ENCODE data around the gene SMIM24. TPM values are rescaled to one million over a fixed set of nuclear protein-coding genes. Genes with fewer than 3 reads are reported as not detected.
"Not testable (repeated sequence)": the region's sequence is repeated elsewhere in the genome, so short reads cannot be mapped to it uniquely, and the experiment has no call there.

The SMIM24 gene
- total RNA-seq, 1 experiment from 2014 or later = 1.9 TPM

DNA sequence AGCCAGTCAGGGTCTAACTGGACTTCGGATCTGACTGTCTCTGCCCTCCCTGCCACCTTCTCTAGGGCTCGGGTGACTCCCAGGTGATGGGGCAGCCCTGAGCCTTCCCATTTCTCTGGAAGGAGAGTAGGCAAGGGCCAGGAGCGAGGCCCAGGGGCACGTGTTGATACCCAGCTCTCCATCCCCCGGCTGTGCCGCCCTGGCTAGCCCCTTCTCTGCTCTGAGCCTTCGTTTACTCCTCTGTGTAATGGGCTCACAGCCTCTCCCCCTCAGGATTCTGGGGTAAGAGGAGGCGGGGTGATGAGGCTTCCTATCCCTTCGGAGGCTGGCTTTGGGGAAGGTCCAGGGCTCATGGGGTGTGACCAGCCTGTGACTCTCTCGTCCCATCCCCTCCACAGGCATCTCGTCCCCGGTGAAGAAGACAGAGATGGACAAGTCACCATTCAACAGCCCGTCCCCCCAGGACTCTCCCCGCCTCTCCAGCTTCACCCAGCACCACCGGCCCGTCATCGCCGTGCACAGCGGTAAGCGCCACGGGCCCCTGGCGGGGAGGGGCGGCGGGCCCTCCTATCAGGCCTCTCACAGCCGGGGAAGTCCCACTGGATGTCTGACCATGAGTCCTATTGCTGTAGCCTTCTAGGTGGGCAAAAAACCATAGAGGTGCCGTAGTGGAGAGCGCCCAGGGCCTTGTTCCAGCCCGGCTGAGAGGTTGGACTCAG lies 31.6 kb downstream of the SMIM24 start:
- no peak overlapping the region for H3K27ac Mint-ChIP-seq
- H3K56ac ChIP-seq (ENCODE audit: insufficient read length, low read depth, low read length) = no peak overlapping the region
- no peak overlapping the region for H3K14ac ChIP-seq (ENCODE audit: insufficient read depth, low read length)
- no peak overlapping the region for H2AFZ ChIP-seq (ENCODE audit: low read length)
- no peak overlapping the region for H2AK5ac ChIP-seq (ENCODE audit: insufficient read length, low read length)
- H2BK15ac ChIP-seq (ENCODE audit: low read depth, low read length) = no peak overlapping the region
- no peak for DNase-seq
- H4K20me1 ChIP-seq (ENCODE audit: control insufficient read depth, insufficient read depth, insufficient read length) = no peaks in the 10 kb centered on the region
- H2BK20ac ChIP-seq (ENCODE audit: low read depth, low read length, poor library complexity, severe bottlenecking) = no peak overlapping the region
- H3K4me2 ChIP-seq (ENCODE audit: insufficient read depth, insufficient read length, low read length) = no peak overlapping the region
- H3K79me2 ChIP-seq (ENCODE audit: insufficient read depth, low read length) = no peaks in the 10 kb centered on the region
- H3K27me3 Mint-ChIP-seq (ENCODE audit: low read depth) = no peaks in the 10 kb centered on the region; the same call in 1 of the 2 replicates
- no CpG with 5 or more reads among the region's 28 CpGs for WGBS (ENCODE audit: extremely low coverage, insufficient read length, low lambda C conversion rate)
- H3K27me3 ChIP-seq (ENCODE audit: insufficient read depth, low read length) = no peaks in the 10 kb centered on the region
- H3K4me3 Mint-ChIP-seq = no peak overlapping the region
- no peak overlapping the region for H3T11ph ChIP-seq (ENCODE audit: low read length)
- H3K27ac ChIP-seq (ENCODE audit: insufficient read length, low read depth, low read length) = no peak overlapping the region
- TF ChIP-seq, protein P1, sequence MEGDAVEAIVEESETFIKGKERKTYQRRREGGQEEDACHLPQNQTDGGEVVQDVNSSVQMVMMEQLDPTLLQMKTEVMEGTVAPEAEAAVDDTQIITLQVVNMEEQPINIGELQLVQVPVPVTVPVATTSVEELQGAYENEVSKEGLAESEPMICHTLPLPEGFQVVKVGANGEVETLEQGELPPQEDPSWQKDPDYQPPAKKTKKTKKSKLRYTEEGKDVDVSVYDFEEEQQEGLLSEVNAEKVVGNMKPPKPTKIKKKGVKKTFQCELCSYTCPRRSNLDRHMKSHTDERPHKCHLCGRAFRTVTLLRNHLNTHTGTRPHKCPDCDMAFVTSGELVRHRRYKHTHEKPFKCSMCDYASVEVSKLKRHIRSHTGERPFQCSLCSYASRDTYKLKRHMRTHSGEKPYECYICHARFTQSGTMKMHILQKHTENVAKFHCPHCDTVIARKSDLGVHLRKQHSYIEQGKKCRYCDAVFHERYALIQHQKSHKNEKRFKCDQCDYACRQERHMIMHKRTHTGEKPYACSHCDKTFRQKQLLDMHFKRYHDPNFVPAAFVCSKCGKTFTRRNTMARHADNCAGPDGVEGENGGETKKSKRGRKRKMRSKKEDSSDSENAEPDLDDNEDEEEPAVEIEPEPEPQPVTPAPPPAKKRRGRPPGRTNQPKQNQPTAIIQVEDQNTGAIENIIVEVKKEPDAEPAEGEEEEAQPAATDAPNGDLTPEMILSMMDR (conservative IDR thresholded peaks at IDR 0.05) = no peak
- no peak overlapping the region for H2BK120ac ChIP-seq (ENCODE audit: low read depth, low read length, poor library complexity, severe bottlenecking)
- H3K23ac ChIP-seq (ENCODE audit: insufficient read length, low read depth, low read length) = no peak overlapping the region
- no peaks in the 10 kb centered on the region for H3K23me2 ChIP-seq (ENCODE audit: insufficient read length, low read depth, low read length, poor library complexity, severe bottlenecking)
- no peak overlapping the region for H3K18ac ChIP-seq (ENCODE audit: insufficient read length, low read depth, low read length)
- H3K79me1 ChIP-seq (ENCODE audit: insufficient read depth, low read depth, low read length, poor library complexity, severe bottlenecking) = no peaks in the 10 kb centered on the region
- no peak overlapping the region for H3K9ac ChIP-seq (ENCODE audit: extremely low read depth, insufficient read length, low read length)
- no peaks in the 10 kb centered on the region for H3K36me3 Mint-ChIP-seq (ENCODE audit: insufficient read depth in 1 of 3, low read depth in 3 of 3)
- no peak overlapping the region for H2BK5ac ChIP-seq (ENCODE audit: insufficient read length, low read length)
- no peak overlapping the region for H4K91ac ChIP-seq (ENCODE audit: insufficient read length, low read depth, low read length)
- H2BK12ac ChIP-seq (ENCODE audit: insufficient read length, low read depth, low read length) = no peak overlapping the region
- no peak overlapping the region for H4K5ac ChIP-seq (ENCODE audit: insufficient read length, low read depth, low read length)
- H3K4ac ChIP-seq (ENCODE audit: low read depth, low read length) = no peak overlapping the region
- H3K4me1 ChIP-seq (ENCODE audit: insufficient read depth, low read length) = no peaks in the 10 kb centered on the region; the same call in 1 of the 2 replicates
- H4K8ac ChIP-seq (replicated peaks; ENCODE audit: insufficient read length, low read depth, low read length) = no peak overlapping the region
- H3K9me3 ChIP-seq (ENCODE audit: control insufficient read depth, low read depth, low read length) = no peaks in the 10 kb centered on the region
- H3K9me3 Mint-ChIP-seq = no peaks in the 10 kb centered on the region
- peaks cover 8 to 10% of the 10 kb centered on the region in 2 experiments for H3K4me1 Mint-ChIP-seq

- H3K9me3 Mint-ChIP-seq; H2BK5ac ChIP-seq (ENCODE audit: insufficient read length, low read length); DNase-seq; H3K27me3 Mint-ChIP-seq (ENCODE audit: low read depth); H3K9ac ChIP-seq (ENCODE audit: extremely low read depth, insufficient read length, low read length); H2BK20ac ChIP-seq (ENCODE audit: low read depth, low read length, poor library complexity, severe bottlenecking); H2AFZ ChIP-seq (ENCODE audit: low read length); H3K56ac ChIP-seq (ENCODE audit: insufficient read length, low read depth, low read length); H3K79me2 ChIP-seq (ENCODE audit: insufficient read depth, low read length); H3K4me3 Mint-ChIP-seq; H2BK15ac ChIP-seq (ENCODE audit: low read depth, low read length); H4K91ac ChIP-seq (ENCODE audit: insufficient read length, low read depth, low read length); H3K4me2 ChIP-seq (ENCODE audit: insufficient read depth, insufficient read length, low read length); H3K23me2 ChIP-seq (ENCODE audit: insufficient read length, low read depth, low read length, poor library complexity, severe bottlenecking); H2BK120ac ChIP-seq (ENCODE audit: low read depth, low read length, poor library complexity, severe bottlenecking); H3K18ac ChIP-seq (ENCODE audit: insufficient read length, low read depth, low read length); H3K4ac ChIP-seq (ENCODE audit: low read depth, low read length); H3K4me1 ChIP-seq (ENCODE audit: insufficient read depth, low read length); H3K79me1 ChIP-seq (ENCODE audit: insufficient read depth, low read depth, low read length, poor library complexity, severe bottlenecking); H2BK12ac ChIP-seq (ENCODE audit: insufficient read length, low read depth, low read length); H4K20me1 ChIP-seq (ENCODE audit: control insufficient read depth, insufficient read depth, insufficient read length); H2AK5ac ChIP-seq (ENCODE audit: insufficient read length, low read length); H3K23ac ChIP-seq (ENCODE audit: insufficient read length, low read depth, low read length); H4K5ac ChIP-seq (ENCODE audit: insufficient read length, low read depth, low read length); H3K27me3 ChIP-seq (ENCODE audit: insufficient read depth, low read length); H3K36me3 Mint-ChIP-seq (ENCODE audit: insufficient read depth in 1 of 3, low read depth in 3 of 3); H3K9me3 ChIP-seq (ENCODE audit: control insufficient read depth, low read depth, low read length); H4K8ac ChIP-seq (replicated peaks; ENCODE audit: insufficient read length, low read depth, low read length); H3K14ac ChIP-seq (ENCODE audit: insufficient read depth, low read length); H3T11ph ChIP-seq (ENCODE audit: low read length); H3K27ac ChIP-seq (ENCODE audit: insufficient read length, low read depth, low read length); H3K27ac Mint-ChIP-seq: not testable (repeated sequence)
- WGBS (ENCODE audit: extremely low coverage, insufficient read length, low lambda C conversion rate) = no CpG with 5 or more reads among the region's 4 CpGs
- peaks cover 9 to 15% of the 10 kb centered on the region in 2 experiments for H3K4me1 Mint-ChIP-seq
Observed at GRCh38 chr19:3446657-3447056, 33.7 kb downstream of the SMIM24 start.

Measured in H9 (cell line).